NCI-H226 (cell line): Measurements from ENCODE around the gene WWOX.

Source experiments
- DNase-seq: peaks from one replicate; pipeline ENCODE4 v3.0.0-alpha.2; 2015

The WWOX gene

DNA sequence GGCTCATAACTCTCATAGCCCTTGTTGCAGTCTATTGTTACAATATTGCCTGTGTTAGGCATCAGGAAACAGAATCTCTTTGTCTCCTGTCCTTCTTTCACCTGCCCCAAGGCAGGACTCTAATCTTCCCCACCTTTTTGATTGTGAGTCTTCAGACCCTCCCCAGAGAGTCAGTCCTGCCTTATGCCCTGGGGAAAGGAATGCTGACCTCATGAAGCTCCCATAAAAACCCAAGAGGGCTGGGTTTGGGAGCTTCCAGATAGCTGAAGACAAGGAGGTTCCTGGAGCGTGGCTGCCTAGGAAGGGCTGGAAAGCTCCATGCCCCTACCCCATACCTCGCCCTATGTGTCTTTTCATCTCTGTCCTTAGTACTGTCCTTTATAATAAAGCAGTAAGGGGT is 688.8 kb downstream of the WWOX start:
- DNase-seq: peak; percentile 30

DNA sequence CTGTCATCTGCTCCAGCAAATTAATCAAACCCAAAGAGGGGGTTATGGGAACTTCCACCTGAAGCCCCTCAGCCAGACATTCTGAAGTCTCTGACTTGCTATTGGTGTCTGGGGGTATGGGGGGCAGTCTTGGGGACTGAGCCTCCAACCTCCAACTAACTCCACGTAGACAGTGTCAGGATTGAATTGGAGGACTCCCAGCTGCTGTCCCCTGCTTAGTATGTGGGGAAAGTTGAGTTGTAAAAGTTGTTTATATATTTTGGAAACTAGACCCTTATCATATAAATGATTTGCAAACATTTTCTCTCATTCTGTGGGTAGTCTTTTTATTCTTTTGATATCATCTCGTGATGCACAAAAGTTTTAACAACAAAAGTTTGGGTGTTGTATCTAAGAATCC is 689.2 kb downstream of the WWOX start:
- no peak for DNase-seq

GRCh38 chr16:78789561-78789960 is 690.1 kb downstream of the WWOX start:
- no peak for DNase-seq

DNA sequence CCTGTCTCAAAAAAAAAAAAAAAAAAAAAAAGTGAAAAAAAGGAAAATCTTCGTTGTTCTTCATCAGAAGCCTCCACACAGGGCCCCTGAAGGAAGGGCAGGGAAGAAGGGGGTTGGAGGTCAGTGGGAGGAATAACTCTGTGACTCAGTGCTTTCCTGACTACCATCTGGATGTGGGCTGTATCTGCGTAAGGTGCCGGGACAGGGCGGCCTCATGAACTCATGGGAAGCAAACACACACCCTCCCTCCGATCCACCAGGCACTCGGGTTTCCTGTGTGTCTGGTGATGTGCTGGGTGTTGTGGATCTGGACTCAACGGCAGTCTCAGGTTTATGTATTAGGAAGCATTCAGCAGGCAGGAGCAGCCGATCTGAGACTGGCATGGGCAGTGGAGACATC is 691.6 kb downstream of the WWOX start:
- DNase-seq: peak; percentile 21

GRCh38 chr16:78791926-78792325 is 692.5 kb downstream of the WWOX start:
- DNase-seq: no peak

DNA sequence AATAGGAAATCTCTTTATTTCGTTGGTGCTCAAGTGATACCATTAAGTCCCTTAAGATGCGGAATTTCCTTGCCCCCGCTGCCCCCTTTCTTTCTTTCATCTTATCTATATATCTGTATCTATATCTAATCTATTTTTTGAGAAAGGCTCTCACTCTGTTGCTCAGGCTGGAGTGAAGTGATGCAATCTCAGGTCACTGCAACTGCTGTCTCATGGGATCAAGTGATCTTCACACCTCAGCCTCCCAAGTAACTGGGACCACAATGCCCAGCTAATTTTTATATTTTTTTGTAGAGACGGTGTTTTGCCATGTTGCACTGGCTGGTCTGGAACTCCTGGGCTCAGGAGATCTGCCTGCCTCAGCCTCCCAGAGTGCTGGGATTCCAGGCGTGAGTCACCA is 693.5 kb downstream of the WWOX start:
- no peak for DNase-seq

DNA sequence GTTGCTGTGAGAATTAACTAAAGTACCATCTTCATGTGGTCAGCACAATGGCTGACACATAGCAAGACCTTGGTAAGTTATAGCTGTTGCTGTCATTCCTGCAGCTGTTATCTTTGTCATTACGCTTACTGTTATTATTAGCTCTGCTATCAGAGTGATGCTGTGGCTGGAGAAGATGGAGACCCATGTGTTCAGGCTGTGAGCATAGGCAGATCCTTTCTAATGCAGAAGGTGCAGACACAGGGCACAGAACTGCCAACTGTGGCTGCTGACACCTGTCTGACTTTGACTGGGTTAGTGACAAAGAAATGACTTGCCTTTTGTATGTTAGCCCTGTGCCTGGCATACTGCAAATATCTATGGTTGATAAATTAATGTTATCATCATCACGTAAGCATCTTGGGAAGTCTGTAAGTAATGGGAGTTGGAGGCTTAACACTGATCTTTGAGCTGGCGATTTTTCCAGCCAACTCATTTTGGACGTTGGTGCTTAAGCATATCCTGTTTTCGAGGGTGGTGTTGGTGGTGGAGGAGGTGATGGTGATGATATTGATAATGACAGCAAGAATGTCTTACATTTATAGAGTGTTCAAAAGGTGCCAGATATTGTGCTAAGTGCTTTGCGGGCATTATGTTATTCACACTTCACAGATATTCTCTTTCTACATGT is 695.3 kb downstream of the WWOX start:
- DNase-seq: no peak

GRCh38 chr16:78795433-78795832 is 696.0 kb downstream of the WWOX start:
- DNase-seq: no peak

DNA sequence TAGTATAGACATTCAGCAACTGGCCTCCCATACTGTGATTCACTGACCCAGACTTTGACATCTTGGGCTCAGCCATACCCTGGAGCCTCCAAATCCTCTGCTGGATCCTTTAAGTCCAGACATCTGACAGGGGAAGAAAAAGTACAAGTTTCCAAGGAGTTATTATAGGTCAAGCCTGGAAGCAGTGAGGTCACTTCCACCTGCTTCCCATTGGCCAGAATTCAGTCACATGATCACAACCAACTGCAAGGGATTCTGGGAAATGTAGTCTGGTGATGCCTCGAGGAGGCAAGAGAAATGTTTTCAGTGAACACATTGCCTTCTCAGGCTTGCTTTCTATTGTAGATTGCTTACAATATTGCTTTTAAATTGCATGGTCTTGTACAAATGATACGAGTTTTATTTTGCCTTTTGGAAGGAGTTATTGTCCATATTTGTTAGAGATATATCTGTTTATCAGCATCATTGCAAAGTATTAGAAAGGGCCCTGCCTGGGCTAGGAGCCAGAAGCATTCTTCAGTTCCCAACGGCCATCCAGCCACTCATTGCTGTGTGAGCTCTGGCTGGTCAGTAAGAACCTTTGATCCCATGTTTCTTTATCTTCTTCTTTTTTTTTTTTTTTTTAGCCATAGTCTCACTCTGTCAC is 696.9 kb downstream of the WWOX start:
- peak; percentile 47 for DNase-seq

DNA sequence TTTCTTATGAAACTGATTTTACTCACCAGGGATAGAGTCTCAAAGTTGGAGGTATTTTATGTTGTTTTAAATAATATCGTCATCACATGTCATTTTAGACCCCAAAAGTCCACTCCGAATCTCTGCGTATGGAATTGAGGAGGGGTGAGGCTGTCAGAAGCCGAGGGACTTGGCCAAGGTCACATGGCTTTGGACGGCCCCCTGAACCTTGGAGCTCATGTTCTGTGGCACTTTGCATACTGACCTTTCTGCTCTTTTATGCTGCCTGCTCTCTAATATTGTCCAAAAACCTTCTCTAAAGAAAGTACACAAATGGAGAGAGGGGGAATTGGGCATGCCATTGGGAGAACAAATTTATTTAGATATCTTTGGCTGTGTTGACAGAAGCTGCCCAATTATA is 700.0 kb downstream of the WWOX start:
- no peak for DNase-seq

DNA sequence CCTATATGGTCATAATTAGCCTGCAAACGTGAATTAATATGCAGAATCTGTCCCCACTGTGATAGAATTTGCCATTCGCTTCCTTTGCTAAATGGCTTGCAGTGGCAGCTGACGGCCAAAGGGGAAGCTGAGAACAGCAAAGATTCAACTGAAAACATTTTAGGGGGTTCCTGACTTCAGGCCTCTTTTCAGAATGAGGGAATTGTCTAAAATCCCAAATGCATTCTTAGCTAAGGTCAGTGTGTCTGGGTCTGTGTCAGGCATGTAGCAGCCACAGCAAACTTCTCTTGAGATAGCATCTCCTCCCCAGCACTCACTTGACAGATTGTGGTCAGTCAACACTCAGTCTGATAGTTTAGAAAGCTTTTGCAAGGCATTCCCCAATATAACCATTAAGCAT is 701.1 kb downstream of the WWOX start:
- no peak for DNase-seq

- DNase-seq: no peak
These were observed 704.7 kb downstream of the WWOX start for GRCh38 chr16:78804058-78804735.

DNA sequence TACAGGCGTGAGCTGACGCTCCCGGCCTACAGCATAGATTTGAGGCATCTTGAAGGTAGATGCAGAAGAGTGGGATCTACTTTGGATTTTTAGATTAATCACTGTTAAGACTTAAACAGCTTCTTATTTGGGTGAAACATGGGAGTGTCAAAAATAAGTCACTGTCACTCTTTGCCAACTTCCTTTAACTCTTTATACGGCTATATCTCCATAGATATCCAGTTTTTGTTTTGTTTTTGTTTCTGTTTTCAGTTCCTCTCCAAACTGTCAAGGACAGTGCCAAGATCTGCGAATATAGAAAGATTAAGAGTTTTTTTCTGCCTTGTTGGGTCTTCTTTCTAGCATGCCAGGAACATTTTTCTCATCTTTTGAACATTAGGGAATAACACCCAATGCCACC is 706.1 kb downstream of the WWOX start:
- DNase-seq: no peak

DNA sequence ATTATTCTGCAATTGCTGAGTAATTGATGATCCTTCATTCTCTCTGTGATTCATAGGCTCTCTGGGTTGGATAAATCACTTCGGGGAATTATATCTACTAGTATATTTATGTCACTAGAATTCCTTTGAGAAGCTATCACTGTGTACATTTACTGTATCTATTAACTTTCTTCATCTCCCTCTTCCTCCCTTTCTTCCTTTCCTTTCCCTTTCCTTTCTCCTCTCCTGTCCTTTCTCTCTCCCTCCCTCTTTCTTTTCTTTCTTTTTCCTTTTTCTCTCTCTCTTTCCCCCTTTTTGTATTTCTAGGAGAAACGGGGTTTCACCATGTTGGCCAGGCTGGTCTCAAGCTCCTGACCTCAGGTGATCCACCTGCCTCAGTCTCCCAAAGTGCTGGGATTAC is 711.8 kb downstream of the WWOX start:
- DNase-seq: no peak

DNA sequence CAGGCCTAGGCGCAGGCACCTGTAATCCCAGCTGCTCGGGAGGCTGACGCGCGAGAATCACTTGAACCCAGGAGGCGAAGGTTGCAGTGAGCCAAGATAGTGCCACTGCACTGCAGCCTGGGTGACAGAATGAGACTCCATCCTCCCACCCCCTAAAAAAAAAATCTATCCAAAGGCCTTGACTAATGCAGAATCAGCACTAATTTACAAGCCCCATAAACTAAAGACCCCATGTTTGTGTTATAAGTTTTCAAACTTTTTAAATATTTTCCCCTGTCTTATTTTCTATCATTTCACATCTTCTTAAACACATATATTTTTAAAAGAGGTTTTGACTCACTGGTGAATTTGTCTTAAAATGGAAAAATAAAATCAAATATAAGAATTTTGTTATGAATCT is 713.1 kb downstream of the WWOX start:
- DNase-seq: no peak

- no peak for DNase-seq
These were observed 714.3 kb downstream of the WWOX start for GRCh38 chr16:78813661-78814311.

GRCh38 chr16:78815713-78816112 is 716.3 kb downstream of the WWOX start:
- no peak for DNase-seq

DNA sequence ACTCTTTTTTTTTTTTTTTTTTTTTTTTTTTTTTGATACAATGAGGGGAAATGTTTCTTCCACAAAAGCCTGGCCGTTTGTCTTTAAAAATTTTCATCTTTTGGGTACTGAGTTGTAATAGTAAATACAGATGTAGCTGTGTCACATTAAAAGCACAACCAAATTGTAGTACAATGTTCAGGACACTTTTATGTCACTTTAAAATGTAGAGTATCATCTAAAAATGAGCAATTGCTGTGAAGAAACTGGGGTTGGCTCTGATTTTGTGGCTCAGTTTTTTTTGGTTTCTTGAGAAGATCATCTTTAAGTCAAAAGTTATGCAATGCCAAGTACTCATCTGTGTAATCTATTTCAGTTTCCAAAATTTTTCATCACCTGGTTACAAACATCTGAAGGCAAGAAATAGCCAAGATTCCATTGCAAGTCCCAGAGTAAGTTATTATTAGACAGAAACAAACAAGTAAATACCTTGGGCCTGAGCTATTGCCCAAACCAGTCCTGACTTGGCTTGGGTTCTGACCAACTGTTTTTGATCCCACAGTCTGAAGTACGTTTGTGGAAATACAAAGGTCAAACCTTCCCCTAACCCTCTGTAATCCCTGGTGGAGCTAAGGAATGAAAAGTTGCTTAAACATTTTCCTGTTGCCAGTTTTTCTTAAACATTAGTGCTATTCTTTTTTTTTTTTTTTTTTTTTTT is 717.2 kb downstream of the WWOX start:
- peak; percentile 5 for DNase-seq

GRCh38 chr16:78817200-78817739 is 717.8 kb downstream of the WWOX start:
- no peak for DNase-seq

GRCh38 chr16:78821335-78821734 is 721.9 kb downstream of the WWOX start:
- no peak for DNase-seq

DNA sequence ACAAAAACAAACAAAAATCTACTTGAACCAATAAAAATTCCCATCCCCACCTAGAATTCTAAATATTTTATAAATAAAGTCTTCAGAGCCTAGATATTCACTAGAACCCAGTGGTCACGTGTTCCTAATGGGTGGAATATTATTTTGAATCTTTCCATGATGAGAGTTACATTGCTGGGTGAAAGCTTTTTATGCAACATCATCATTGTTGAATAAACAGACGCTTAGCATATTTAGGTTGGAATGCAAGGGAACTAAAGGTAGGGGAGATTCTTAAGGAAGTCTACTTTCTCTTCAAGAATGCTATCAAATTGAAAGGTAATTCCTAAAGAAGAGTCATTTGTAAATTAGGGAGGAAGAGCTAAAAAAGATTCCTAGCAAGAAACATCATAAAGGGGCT is 723.1 kb downstream of the WWOX start:
- DNase-seq: no peak

GRCh38 chr16:78823027-78823426 is 723.6 kb downstream of the WWOX start:
- no peak for DNase-seq

- DNase-seq: no peak
These were observed 729.8 kb downstream of the WWOX start for GRCh38 chr16:78829280-78829679.
